Right ventricle myocardium superior (tissue), 1 donor: ENCODE results near the gene GUCA2A. TPM values are rescaled to one million over a fixed set of nuclear protein-coding genes. Genes with fewer than 3 reads are reported as not detected.
"Not testable (repeated sequence)": the region's sequence is repeated elsewhere in the genome, so short reads cannot be mapped to it uniquely, and the experiment has no call there.

ENCODE experiments used
- ATAC-seq: fragments of 200-7000 bp; cut with Tn5 transposase; one replicate; pipeline ENCODE4 v1.9.1; 2020; ENCODE audit warnings: mild to moderate bottlenecking; ENCODE audit not compliant: poor library complexity
- DNase-seq: peaks from one replicate; pipeline ENCODE4 v3.0.0-alpha.2; 2020
- intact Hi-C: fragments of 100-400 bp; cut with DNase I; formaldehyde crosslinking; loops from one replicate; pipeline ENCODE4 v1.11.2; 2022
- long read RNA-seq: library from polyadenylated mRNA; unstranded; transcript quantifications from one replicate; pipeline ENCODE4 v2.0.0, GENCODE V29; 2021
- total RNA-seq: library from RNA; stranded (reverse); fragmentation: NEBNext Ultra II Directional; extraction: Animal tissue kit (Norgen Biotek cat#: 25700); gene quantifications from one replicate; pipeline ENCODE4 v1.2.1, GENCODE V29; 2021
- donor health status: DM: no; HTN: yes; CAD: no; lungs with severe emphysema.

The GUCA2A gene
- total RNA-seq = not detected
- long read RNA-seq = 0 reads

GRCh38 chr1:42164551-42165420, at the start of gene GUCA2A:
TSS of gene GUCA2A (minus strand) at chr1:42164745. CDS start at chr1:42164712, 33 bp downstream.
- DNase-seq (no peak), ATAC-seq (no peak)
- intact Hi-C loops = no loop called here

- no peak for DNase-seq
- intact Hi-C loops = no loop called here
- ATAC-seq = no peak
These were observed 46.7 kb upstream of the GUCA2A start for GRCh38 chr1:42211224-42211623.

- intact Hi-C loops = no loop called here
- DNase-seq (no peak), ATAC-seq (no peak)
These were observed 46.0 kb upstream of the GUCA2A start for GRCh38 chr1:42210421-42211133.

- DNase-seq = no peak
- ATAC-seq = no peak
- intact Hi-C loops = no loop called here
These were observed 45.1 kb upstream of the GUCA2A start for GRCh38 chr1:42209526-42210251.

GRCh38 chr1:42206930-42207329, 42.4 kb upstream of the GUCA2A start:
- DNase-seq, ATAC-seq, intact Hi-C loops: not testable (repeated sequence)

- intact Hi-C loops = no loop called here
- DNase-seq (no peak), ATAC-seq (no peak)
These were observed 41.6 kb upstream of the GUCA2A start for GRCh38 chr1:42206164-42206563.

GRCh38 chr1:42201986-42202385, 37.4 kb upstream of the GUCA2A start:
- intact Hi-C loops = no loop called here
- no peak for ATAC-seq
- DNase-seq = no peak

- DNase-seq (no peak), ATAC-seq (no peak)
- intact Hi-C loops = no loop called here
These were observed 33.7 kb upstream of the GUCA2A start for GRCh38 chr1:42198251-42198650.

- intact Hi-C loops = no loop called here
- no peak for ATAC-seq
- no peak for DNase-seq
These were observed 31.3 kb upstream of the GUCA2A start for GRCh38 chr1:42195841-42196240.

- ATAC-seq (no peak), DNase-seq (no peak)
- intact Hi-C loops = no loop called here
These were observed 27.6 kb upstream of the GUCA2A start for GRCh38 chr1:42192106-42192505.

GRCh38 chr1:42191319-42191718, 26.8 kb upstream of the GUCA2A start:
- intact Hi-C loops = no loop called here
- ATAC-seq (no peak), DNase-seq (no peak)

- ATAC-seq = no peak
- intact Hi-C loops = no loop called here
These were observed 25.6 kb upstream of the GUCA2A start for GRCh38 chr1:42189931-42190853.

GRCh38 chr1:42186152-42186551, 21.6 kb upstream of the GUCA2A start:
- intact Hi-C loops = no loop called here
- no peak for DNase-seq
- no peak for ATAC-seq

More at GRCh38 chr1:42189931-42190853, 25.6 kb upstream of the GUCA2A start:
- DNase-seq = no peak

- DNase-seq (no peak), ATAC-seq (no peak)
- intact Hi-C loops = no loop called here
These were observed 20.1 kb upstream of the GUCA2A start for GRCh38 chr1:42184616-42185015.

- intact Hi-C loops = no loop called here
- DNase-seq = no peak
- no peak for ATAC-seq
These were observed 19.4 kb upstream of the GUCA2A start for GRCh38 chr1:42183957-42184268.

GRCh38 chr1:42183210-42183956, 18.8 kb upstream of the GUCA2A start:
- DNase-seq = no peak
- ATAC-seq = no peak
- intact Hi-C loops = no loop called here

GRCh38 chr1:42181687-42182086, 17.1 kb upstream of the GUCA2A start:
- no peak for ATAC-seq
- intact Hi-C loops = no loop called here

GRCh38 chr1:42179900-42180329, 15.4 kb upstream of the GUCA2A start:
- ATAC-seq (no peak), DNase-seq (no peak)
- intact Hi-C loops = loop anchor here (10.0 kb wide), 1 partner anchor 155 kb away; the partner anchor contains the start of gene FOXJ3

More at GRCh38 chr1:42181687-42182086, 17.1 kb upstream of the GUCA2A start:
- no peak for DNase-seq
